Measurements from ENCODE around the gene ABCA1. TPM values are rescaled to one million over a fixed set of nuclear protein-coding genes. Genes with fewer than 3 reads are reported as not detected.
"Not testable (repeated sequence)": the region's sequence is repeated elsewhere in the genome, so short reads cannot be mapped to it uniquely, and the experiment has no call there.

The ABCA1 gene
- polyA plus RNA-seq, 6 donors from 2014 or later = 3.0 to 8.4 (median 7.1) TPM

- DNase-seq; H3K4me3 Mint-ChIP-seq; H3K36me3 Mint-ChIP-seq; H3K27me3 Mint-ChIP-seq; ATAC-seq (ENCODE audit: low read depth in 2 of 2); H3K9me3 Mint-ChIP-seq; H3K27ac Mint-ChIP-seq: not testable (repeated sequence)
- H3K4me1 Mint-ChIP-seq = peaks cover 20 to 28% (median 26%) of the 10 kb centered on the region in 3 donors
Measured at GRCh38 chr9:104933091-104933490, 5.1 kb upstream of the ABCA1 start.

DNA sequence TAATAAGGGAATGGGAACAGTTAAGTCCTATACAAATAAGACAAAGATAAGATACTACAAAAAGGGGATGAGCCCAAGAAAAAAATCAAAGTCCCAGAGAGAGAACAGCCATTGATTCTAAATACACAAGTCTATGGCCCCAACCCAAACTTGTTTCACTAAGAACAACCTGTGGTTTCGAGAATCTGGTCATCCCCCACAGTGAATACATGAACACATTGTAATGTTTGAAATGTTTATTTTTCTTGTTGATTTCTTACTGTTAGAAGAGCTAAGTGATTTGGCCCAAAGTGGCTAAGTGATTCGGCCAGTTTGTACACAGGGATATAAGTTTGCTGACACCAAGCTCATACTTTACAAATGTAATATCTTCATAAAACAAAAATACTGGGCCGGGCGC lies 3.3 kb upstream of the ABCA1 start:
- H3K36me3 Mint-ChIP-seq = no peaks in the 10 kb centered on the region
- no peaks in the 10 kb centered on the region for H3K27me3 Mint-ChIP-seq
- peaks cover 22 to 33% (median 31%) of the 10 kb centered on the region in 3 donors for H3K4me1 Mint-ChIP-seq
- DNase-seq (no peak), ATAC-seq (ENCODE audit: low read depth in 2 of 2) (no peak)
- peaks cover 0 to 4% (median 0%) of the 10 kb centered on the region in 7 donors for H3K9me3 Mint-ChIP-seq
- H3K27ac Mint-ChIP-seq = peak overlapping the region in 1 of 6 donors; percentile 9
- peak overlapping the region in 1 of 8 donors; percentile 25 for H3K4me3 Mint-ChIP-seq

GRCh38 chr9:104927216-104927911 lies 591 bp downstream of the ABCA1 start:
- Mint-ChIP-seq H3K36me3 (no peaks in the 10 kb centered on the region), H3K4me1 (peaks cover 36 to 45% (median 39%) of the 10 kb centered on the region in 3 donors), H3K27me3 (no peaks in the 10 kb centered on the region), H3K27ac (peak overlapping the region; percentile 66 to 99 (median 95)), H3K9me3 (peaks cover 0 to 4% (median 0%) of the 10 kb centered on the region in 7 donors), H3K4me3 (peak overlapping the region; percentile 92 to 99 (median 98))
- DNase-seq (peak; percentile 36), ATAC-seq (ENCODE audit: low read depth in 2 of 2) (peak; percentile 7 to 9)

DNA sequence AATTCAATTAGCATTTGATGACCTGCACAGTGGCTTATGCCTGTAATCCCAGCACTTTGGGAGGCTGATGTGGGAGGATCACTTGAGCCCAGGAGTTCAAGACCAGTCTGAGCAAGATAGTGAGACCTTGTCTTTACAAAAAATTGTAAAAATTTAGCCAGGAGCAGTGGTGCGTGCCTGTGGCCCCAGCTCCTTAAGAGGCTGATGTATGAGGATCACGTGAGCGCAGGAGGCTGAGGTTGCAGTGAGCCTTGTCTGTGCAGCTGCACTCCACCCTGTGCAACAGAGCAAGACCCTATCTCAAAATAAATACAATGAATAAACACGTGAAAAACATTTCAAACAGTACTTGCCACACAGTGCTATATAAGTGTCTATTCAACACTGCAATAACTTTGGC lies 4.2 kb downstream of the ABCA1 start:
- no peaks in the 10 kb centered on the region for H3K27me3 Mint-ChIP-seq
- H3K4me3 Mint-ChIP-seq = peak overlapping the region; percentile 70 to 98 (median 85)
- peaks cover 49 to 77% (median 56%) of the 10 kb centered on the region in 3 donors for H3K4me1 Mint-ChIP-seq
- ATAC-seq (ENCODE audit: low read depth in 2 of 2) (peak; percentile 62 to 65), DNase-seq (peak; percentile 75)
- H3K9me3 Mint-ChIP-seq = no peaks in the 10 kb centered on the region
- peak overlapping the region in 5 of 6 donors; percentile 66 to 92 (median 79) for H3K27ac Mint-ChIP-seq
- H3K36me3 Mint-ChIP-seq = peaks cover 5 to 7% of the 10 kb centered on the region in 2 donors

- Mint-ChIP-seq H3K36me3 (peaks cover 8 to 10% of the 10 kb centered on the region in 2 donors), H3K4me1 (peaks cover 47 to 76% (median 56%) of the 10 kb centered on the region in 3 donors), H3K27ac (peak overlapping the region in 5 of 6 donors; percentile 66 to 92 (median 79)), H3K9me3 (no peaks in the 10 kb centered on the region), H3K27me3 (no peaks in the 10 kb centered on the region), H3K4me3 (peak overlapping the region; percentile 19 to 98 (median 85))
- no peak for ATAC-seq (ENCODE audit: low read depth in 2 of 2)
- no peak for DNase-seq
Measured at GRCh38 chr9:104923289-104923688, 4.7 kb downstream of the ABCA1 start.

DNA sequence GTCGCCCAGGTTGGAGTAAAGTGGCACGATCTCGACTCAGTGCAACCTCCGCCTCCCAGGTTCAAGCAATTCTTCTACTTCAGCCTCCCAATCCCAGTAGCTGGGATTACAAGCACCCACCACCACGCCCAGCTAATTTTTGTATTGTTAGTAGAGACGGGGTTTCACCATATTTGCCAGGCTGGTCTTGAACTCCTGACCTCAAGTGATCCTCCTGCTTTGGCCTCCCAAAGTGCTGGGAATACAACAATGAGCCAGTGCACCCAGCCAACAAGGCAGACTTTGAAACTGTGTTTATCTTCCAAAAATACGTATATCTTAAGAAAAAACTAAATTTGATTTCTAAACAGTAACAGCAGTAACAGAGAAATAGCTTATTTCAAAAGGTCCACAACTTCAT lies 5.2 kb downstream of the ABCA1 start:
- ATAC-seq (ENCODE audit: low read depth in 2 of 2); H3K36me3 Mint-ChIP-seq; DNase-seq; H3K9me3 Mint-ChIP-seq; H3K27me3 Mint-ChIP-seq: not testable (repeated sequence)
- peak overlapping the region in 4 of 6 donors; percentile 36 to 82 (median 63) for H3K27ac Mint-ChIP-seq
- H3K4me1 Mint-ChIP-seq = peaks cover 43 to 74% (median 56%) of the 10 kb centered on the region in 3 donors
- peak overlapping the region in 6 of 8 donors; percentile 53 to 98 (median 78) for H3K4me3 Mint-ChIP-seq

DNA sequence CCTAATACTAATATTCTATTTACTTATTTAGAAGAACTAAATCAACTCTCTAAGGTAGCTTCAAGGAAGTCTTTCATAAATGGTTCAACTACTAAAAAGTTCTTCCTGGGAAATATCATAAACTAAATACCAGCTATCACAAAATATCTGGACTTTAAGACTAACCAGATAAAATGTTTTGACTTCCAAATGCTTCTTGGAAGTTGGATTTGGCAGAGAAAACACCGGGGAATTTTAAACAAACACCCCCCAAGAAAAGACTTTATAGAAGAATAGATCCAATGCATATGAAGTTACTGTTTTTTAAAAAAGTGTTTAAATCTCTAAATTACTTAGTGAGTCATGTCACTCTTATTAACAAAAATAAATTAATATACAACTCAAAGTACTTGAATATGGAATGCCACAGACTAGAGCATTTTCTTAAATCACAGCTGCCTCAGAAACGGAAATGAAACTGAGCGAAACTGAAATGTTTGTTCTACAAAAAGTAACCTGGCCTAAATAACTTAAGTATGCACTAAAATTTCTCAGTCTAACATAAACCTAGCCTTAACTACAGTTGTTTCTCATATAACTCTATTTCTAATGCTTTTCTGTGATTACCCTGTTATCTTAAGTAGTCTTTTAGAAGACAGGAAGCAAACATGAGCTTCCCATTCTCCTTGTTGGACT lies 6.8 kb downstream of the ABCA1 start:
- H3K4me3 Mint-ChIP-seq = peak overlapping the region in 7 of 8 donors; percentile 38 to 98 (median 60)

DNA sequence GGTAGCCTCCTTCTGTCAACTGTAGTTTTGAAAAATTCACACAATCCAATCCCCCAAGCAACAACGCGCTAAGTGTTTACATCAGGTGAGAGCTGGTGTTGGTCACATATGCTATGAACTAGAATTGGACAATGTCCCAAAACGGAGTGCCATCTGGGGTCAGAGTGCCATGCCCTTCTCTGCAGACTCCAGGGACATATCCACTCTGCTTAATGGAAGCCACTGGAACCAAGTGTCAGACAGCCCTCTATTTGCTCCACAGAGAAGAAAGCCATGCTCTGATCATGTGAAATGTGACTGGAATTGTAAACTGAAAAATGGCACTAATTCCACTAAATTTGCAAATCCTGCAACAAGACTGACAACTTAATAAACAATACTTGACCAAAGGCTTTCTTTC lies 12.2 kb downstream of the ABCA1 start:
- no peak for ATAC-seq (ENCODE audit: low read depth in 2 of 2)
- peaks cover 8 to 15% of the 10 kb centered on the region in 2 donors for H3K36me3 Mint-ChIP-seq
- H3K27ac Mint-ChIP-seq = no peak overlapping the region
- no peak for DNase-seq
- no peaks in the 10 kb centered on the region for H3K27me3 Mint-ChIP-seq
- no peaks in the 10 kb centered on the region for H3K9me3 Mint-ChIP-seq
- no peak overlapping the region for H3K4me3 Mint-ChIP-seq
- H3K4me1 Mint-ChIP-seq = peaks cover 36 to 62% (median 42%) of the 10 kb centered on the region in 3 donors

More for the DNA sequence above, 6.8 kb downstream of the ABCA1 start:
- H3K27me3 Mint-ChIP-seq = no peaks in the 10 kb centered on the region
- H3K27ac Mint-ChIP-seq = peak overlapping the region in 5 of 6 donors; percentile 21 to 91 (median 76)
- H3K4me1 Mint-ChIP-seq = peaks cover 46 to 72% (median 61%) of the 10 kb centered on the region in 3 donors
- DNase-seq (peak; percentile 32), ATAC-seq (ENCODE audit: low read depth in 2 of 2) (peak; percentile 17 to 18)
- H3K9me3 Mint-ChIP-seq = no peaks in the 10 kb centered on the region
- peaks cover 8 to 10% of the 10 kb centered on the region in 2 donors for H3K36me3 Mint-ChIP-seq

GRCh38 chr9:104915049-104915448 lies 12.9 kb downstream of the ABCA1 start:
- DNase-seq = no peak
- Mint-ChIP-seq H3K27ac (no peak overlapping the region), H3K4me1 (peaks cover 40 to 67% (median 43%) of the 10 kb centered on the region in 3 donors), H3K4me3 (no peak overlapping the region), H3K36me3 (peaks cover 8 to 15% of the 10 kb centered on the region in 2 donors), H3K9me3 (no peaks in the 10 kb centered on the region), H3K27me3 (no peaks in the 10 kb centered on the region)
- no peak for ATAC-seq (ENCODE audit: low read depth in 2 of 2)

DNA sequence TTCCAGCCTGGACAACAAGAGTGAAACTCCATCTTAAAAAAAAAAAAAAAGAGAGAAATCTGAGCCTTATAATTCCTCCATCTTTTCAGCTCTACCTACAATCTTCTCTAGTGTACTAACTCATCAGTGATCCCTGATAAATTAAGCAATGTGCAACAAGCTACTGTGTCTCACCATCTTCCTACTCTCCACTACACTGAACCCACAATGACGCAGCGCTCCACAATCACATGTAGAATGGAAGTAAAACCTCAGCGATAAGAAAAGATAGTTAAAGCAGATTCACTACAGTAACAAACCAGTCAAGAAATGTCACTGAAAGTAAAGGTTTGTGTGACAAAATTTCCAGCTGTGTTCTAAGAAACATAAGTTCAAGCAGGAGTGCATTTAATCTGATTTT lies 13.5 kb downstream of the ABCA1 start:
- no peaks in the 10 kb centered on the region for H3K27me3 Mint-ChIP-seq
- ATAC-seq (ENCODE audit: low read depth in 2 of 2) (no peak), DNase-seq (no peak)
- peak overlapping the region in 1 of 8 donors; percentile 13 for H3K4me3 Mint-ChIP-seq
- peaks cover 8 to 12% of the 10 kb centered on the region in 2 donors for H3K36me3 Mint-ChIP-seq
- no peak overlapping the region for H3K27ac Mint-ChIP-seq
- no peaks in the 10 kb centered on the region for H3K9me3 Mint-ChIP-seq
- peaks cover 41 to 67% (median 44%) of the 10 kb centered on the region in 3 donors for H3K4me1 Mint-ChIP-seq

DNA sequence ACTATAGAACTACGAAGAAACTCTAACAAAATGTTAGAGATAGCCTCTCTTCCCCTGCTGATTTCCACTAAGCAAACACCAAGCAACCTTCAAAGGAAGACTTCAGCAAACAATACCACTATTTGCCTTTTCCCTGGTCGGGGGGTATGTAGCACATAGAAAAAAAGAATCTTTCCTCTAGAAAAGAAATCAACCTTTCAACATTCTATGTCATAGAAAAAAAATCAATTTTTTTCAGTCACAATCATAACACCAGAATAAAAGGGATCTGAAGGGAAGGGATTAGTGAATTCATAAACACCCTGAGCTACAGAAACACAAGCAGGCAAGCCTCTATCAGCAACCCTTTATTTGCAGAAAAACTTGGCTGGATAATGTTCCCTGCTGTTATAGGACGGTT lies 15.3 kb downstream of the ABCA1 start:
- DNase-seq (no peak), ATAC-seq (ENCODE audit: low read depth in 2 of 2) (no peak)
- Mint-ChIP-seq H3K27me3 (no peaks in the 10 kb centered on the region), H3K36me3 (peaks cover 0 to 5% of the 10 kb centered on the region in 2 donors), H3K9me3 (no peaks in the 10 kb centered on the region), H3K27ac (peak overlapping the region in 1 of 6 donors; percentile 7), H3K4me1 (peaks cover 43 to 60% (median 44%) of the 10 kb centered on the region in 3 donors), H3K4me3 (no peak overlapping the region)

- DNase-seq (no peak), ATAC-seq (ENCODE audit: low read depth in 2 of 2) (no peak)
- H3K36me3 Mint-ChIP-seq = peaks cover 0 to 5% of the 10 kb centered on the region in 2 donors
- H3K9me3 Mint-ChIP-seq = no peaks in the 10 kb centered on the region
- H3K27me3 Mint-ChIP-seq = no peaks in the 10 kb centered on the region
- H3K4me3 Mint-ChIP-seq = no peak overlapping the region
- H3K27ac Mint-ChIP-seq = no peak overlapping the region
- H3K4me1 Mint-ChIP-seq = peaks cover 48 to 64% (median 48%) of the 10 kb centered on the region in 3 donors
Measured at GRCh38 chr9:104911032-104911607, 16.8 kb downstream of the ABCA1 start.

DNA sequence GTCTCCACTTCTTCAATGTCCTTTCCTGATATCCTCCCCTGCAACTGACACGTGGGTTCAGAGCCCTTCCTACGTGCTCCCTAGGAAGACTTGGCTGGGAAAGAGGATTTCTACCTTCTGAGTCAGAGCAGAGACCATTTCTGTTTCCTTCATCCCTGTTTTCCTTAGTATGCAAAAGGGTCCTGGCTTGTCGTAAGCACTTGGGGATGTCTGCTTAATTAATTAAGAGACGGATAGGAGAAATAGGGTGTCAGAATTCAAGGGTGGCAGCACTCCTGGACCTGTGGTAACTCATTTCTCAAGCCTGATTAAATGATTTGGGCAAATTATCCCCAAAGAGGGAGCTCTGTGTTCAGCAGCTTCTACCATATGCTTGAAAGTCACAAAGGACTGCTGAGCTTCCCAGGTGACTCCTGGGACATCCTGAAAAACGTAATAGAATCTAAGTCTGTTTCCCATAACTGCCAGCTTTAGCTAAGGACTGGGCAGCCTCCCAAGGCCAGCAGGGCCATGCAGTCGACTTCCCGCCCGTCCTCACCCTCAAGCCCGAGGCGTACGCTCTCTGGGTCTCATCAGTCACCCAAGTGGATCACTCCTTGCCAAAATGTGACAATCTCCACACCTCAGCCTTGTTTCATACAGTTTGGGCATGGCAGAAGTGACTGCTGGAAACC lies 20.5 kb downstream of the ABCA1 start:
- no peak for ATAC-seq (ENCODE audit: low read depth in 2 of 2)
- Mint-ChIP-seq H3K4me3 (no peak overlapping the region), H3K36me3 (no peaks in the 10 kb centered on the region), H3K27me3 (no peaks in the 10 kb centered on the region), H3K27ac (peak overlapping the region in 1 of 6 donors; percentile 26), H3K4me1 (peaks cover 41 to 51% (median 45%) of the 10 kb centered on the region in 3 donors), H3K9me3 (no peaks in the 10 kb centered on the region)
- no peak for DNase-seq

Data from naive B cell (primary cell).